OCI-LY7 (cell line): ENCODE results near the gene IKBKE. TPM values are rescaled to one million over a fixed set of nuclear protein-coding genes. Genes with fewer than 3 reads are reported as not detected.

Experiments used
- BruUV-seq: library from RNA; stranded (reverse); fragments of 400-500 nt; replicated peaks from 2 replicates; lab custom pipeline; 2021; lab: Mats Ljungman, UMichigan
- CTCF ChIA-PET: fragments of 300-600 bp; sonication (Branson Sonifier 250); formaldehyde crosslinking; loops from one replicate; lab custom pipeline; 2022; ENCODE audit warnings: antibody characterized with exemption; ENCODE audit not compliant: unreplicated experiment; lab: Charles Lee
- POLR2A ChIA-PET: fragments of 300-600 bp; sonication (Branson Sonifier 250); formaldehyde crosslinking; loops from one replicate; lab custom pipeline; 2022; ENCODE audit warnings: antibody characterized with exemption; lab: Charles Lee
- DNase-seq: peaks from one replicate; pipeline ENCODE4 v3.0.0-alpha.2; 2015; ENCODE audit warnings: low spot score
- H2AFZ ChIP-seq: fragments of 200-600 bp; sonication (generic), shearing (Covaris generic); 2 replicates; pipeline ENCODE4 v1.6.1; 2014; ENCODE audit warnings: mild to moderate bottlenecking, antibody characterized with exemption, low read length, moderate library complexity
- H3K27ac ChIP-seq: fragments of 200-600 bp; sonication (generic); 2 replicates; pipeline ENCODE4 v1.5.1; 2014; ENCODE audit warnings: mixed run types, low read depth, mild to moderate bottlenecking, moderate library complexity, low read length, inconsistent platforms; ENCODE audit not compliant: poor library complexity, severe bottlenecking
- H3K36me3 ChIP-seq: fragments of 200-600 bp; sonication (generic); 2 replicates; pipeline ENCODE4 v1.6.1; 2014; ENCODE audit warnings: mild to moderate bottlenecking, antibody characterized with exemption, low read length, moderate library complexity, mixed read lengths; ENCODE audit not compliant: insufficient read depth
- H3K4me1 ChIP-seq: fragments of 200-600 bp; sonication (generic); 2 replicates; pipeline ENCODE4 v1.5.1; 2014; ENCODE audit warnings: mild to moderate bottlenecking, low read length; ENCODE audit not compliant: insufficient read depth, poor library complexity, severe bottlenecking
- H3K4me2 ChIP-seq: fragments of 200-600 bp; sonication (generic); 2 replicates; pipeline ENCODE4 v1.6.1; 2014; ENCODE audit warnings: mild to moderate bottlenecking, low read length
- H3K4me3 ChIP-seq: fragments of 200-600 bp; sonication (generic); 2 replicates; pipeline ENCODE4 v1.5.1; 2014; ENCODE audit warnings: mild to moderate bottlenecking, low read depth, low read length; ENCODE audit not compliant: poor library complexity, severe bottlenecking
- H3K79me2 ChIP-seq: fragments of 200-600 bp; sonication (generic); 2 replicates; pipeline ENCODE4 v1.6.1; 2016; ENCODE audit warnings: low read depth, mild to moderate bottlenecking, low read length, moderate library complexity, mixed read lengths; ENCODE audit not compliant: insufficient read depth
- H3K9me2 ChIP-seq: fragments of 200-600 bp; sonication (generic); 2 replicates; pipeline ENCODE4 v1.6.1; 2016; ENCODE audit warnings: mild to moderate bottlenecking, low read length, mixed read lengths; ENCODE audit not compliant: insufficient read depth
- H3K9me3 ChIP-seq: fragments of 200-600 bp; sonication (generic); 2 replicates; pipeline ENCODE4 v1.6.1; 2014; ENCODE audit warnings: mild to moderate bottlenecking, mixed run types, low read length, mixed read lengths
- H4K20me1 ChIP-seq: fragments of 200-600 bp; sonication (generic); 2 replicates; pipeline ENCODE4 v1.6.1; 2014; ENCODE audit warnings: mild to moderate bottlenecking, antibody characterized with exemption, low read length, moderate library complexity, mixed read lengths; ENCODE audit not compliant: insufficient read depth
- CTCF ChIP-seq: fragments of 200-600 bp; sonication (generic); conservative IDR thresholded peaks from 2 replicates; pipeline ENCODE4 v1.5.1; 2014; ENCODE audit warnings: mild to moderate bottlenecking, antibody characterized with exemption, low read length, moderate library complexity, mixed read lengths
- EZH2phosphoT487 ChIP-seq: fragments of 200-600 bp; sonication (generic); IDR thresholded peaks from 2 replicates; pipeline ENCODE4 v1.6.1; 2018; ENCODE audit warnings: low read depth, borderline replicate concordance, mild to moderate bottlenecking, mixed run types, antibody characterized with exemption, low read length, moderate library complexity, mixed read lengths
- intact Hi-C: fragments of 100-400 bp; cut with micrococcal nuclease; formaldehyde crosslinking; loops from one replicate; pipeline ENCODE4 v1.10.0; 2022; ENCODE audit not compliant: unreplicated experiment
- total RNA-seq, 2 experiments: library from RNA; depleted of rRNA in 1 of 2; stranded (reverse); fragments of >200 nt in 1 of 2; shearing (Covaris generic) in 1 of 2; gene quantifications; 2 replicates each; pipeline ENCODE4 v1.2.3, GENCODE V29; 2014 to 2022

The IKBKE gene
- total RNA-seq, 2 experiments from 2014 or later = 23.9 to 38.5 TPM

DNA sequence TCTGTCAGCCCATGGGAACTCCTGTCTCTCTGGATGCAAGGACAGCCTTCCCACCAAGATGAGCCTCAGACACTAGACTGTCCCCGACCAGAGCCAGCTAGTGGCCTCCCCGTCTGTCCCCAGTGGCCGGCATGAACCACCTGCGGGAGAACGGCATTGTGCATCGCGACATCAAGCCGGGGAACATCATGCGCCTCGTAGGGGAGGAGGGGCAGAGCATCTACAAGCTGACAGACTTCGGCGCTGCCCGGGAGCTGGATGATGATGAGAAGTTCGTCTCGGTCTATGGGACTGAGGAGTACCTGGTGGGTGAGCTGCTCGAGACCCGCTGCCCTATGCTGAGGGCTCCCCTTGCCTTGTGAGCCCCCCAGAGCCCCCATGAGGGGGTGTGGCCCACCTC lies 5.8 kb downstream of the IKBKE start:
- H3K4me2 ChIP-seq = no peak overlapping the region
- H3K79me2 ChIP-seq = peaks cover 8% of the 10 kb centered on the region; the same call in 1 of the 2 replicates
- TF ChIP-seq CTCF (no peak), EZH2phosphoT487 (no peak)
- ChIA-PET POLR2A (no interaction called here), CTCF (no interaction called here)
- H2AFZ ChIP-seq = no peak overlapping the region
- no peak overlapping the region for H3K4me3 ChIP-seq
- no peaks in the 10 kb centered on the region for H3K9me3 ChIP-seq
- DNase-seq = no peak
- peaks cover 22% of the 10 kb centered on the region for H3K4me1 ChIP-seq
- no peaks in the 10 kb centered on the region for H3K9me2 ChIP-seq
- H3K36me3 ChIP-seq = peaks cover 74% of the 10 kb centered on the region
- no peaks in the 10 kb centered on the region for H4K20me1 ChIP-seq
- intact Hi-C loops = loop anchor here (10.0 kb wide), 1 partner anchor 421 kb away; the partner anchor contains the start of gene RHEX
- BruUV-seq = no TSS peak
- H3K27ac ChIP-seq = no peak overlapping the region

- ChIA-PET CTCF (no interaction called here), POLR2A (interaction anchor here (0.5 kb wide), 1 partner anchor 12 kb away, joined by 3 read pairs; no protein-coding TSS in a partner anchor)
- no peak for DNase-seq
- TF ChIP-seq EZH2phosphoT487 (no peak), CTCF (no peak)
- Histone ChIP-seq H3K4me2 (no peak overlapping the region), H3K79me2 (peaks cover 5% of the 10 kb centered on the region; the same call in 1 of the 2 replicates), H3K9me2 (no peaks in the 10 kb centered on the region), H3K4me1 (peaks cover 18% of the 10 kb centered on the region), H2AFZ (no peak overlapping the region), H3K27ac (no peak overlapping the region), H3K4me3 (no peak overlapping the region), H4K20me1 (no peaks in the 10 kb centered on the region), H3K36me3 (peaks cover 78% of the 10 kb centered on the region), H3K9me3 (no peaks in the 10 kb centered on the region)
- no TSS peak for BruUV-seq
- intact Hi-C loops = loop anchor here (10.0 kb wide), 1 partner anchor 422 kb away; the partner anchor contains the start of gene RHEX
Observed at GRCh38 chr1:206476591-206476990, 6.3 kb downstream of the IKBKE start.

DNA sequence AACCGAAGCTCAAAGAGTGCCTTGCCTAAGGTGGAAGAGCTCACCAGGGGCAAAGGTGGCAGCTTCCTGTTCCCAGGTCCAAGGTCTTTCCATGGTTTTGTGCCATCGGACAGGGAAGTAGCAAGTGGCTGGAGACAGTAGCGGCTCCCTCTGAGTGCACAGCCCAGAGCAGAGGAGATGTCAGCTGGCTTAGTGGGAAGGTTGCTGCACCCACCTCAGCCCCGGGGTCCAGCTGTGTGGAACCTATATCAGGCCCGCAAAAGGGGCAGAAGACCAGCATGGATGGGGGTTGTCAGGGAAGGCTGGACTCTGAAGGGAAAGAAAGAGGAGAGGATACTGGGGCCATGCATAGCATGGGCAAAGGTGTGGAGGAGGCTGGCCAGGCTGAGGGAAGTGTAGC lies 6.8 kb downstream of the IKBKE start:
- no peak overlapping the region for H3K4me2 ChIP-seq
- intact Hi-C loops = loop anchor here (10.0 kb wide), 1 partner anchor 422 kb away; the partner anchor contains the start of gene RHEX
- no peaks in the 10 kb centered on the region; the same call in 1 of the 2 replicates for H3K79me2 ChIP-seq
- no peaks in the 10 kb centered on the region for H4K20me1 ChIP-seq
- CTCF ChIA-PET = no interaction called here
- DNase-seq = no peak
- TF ChIP-seq CTCF (no peak), EZH2phosphoT487 (no peak)
- no peak overlapping the region for H2AFZ ChIP-seq
- H3K4me1 ChIP-seq = peaks cover 12% of the 10 kb centered on the region
- H3K9me2 ChIP-seq = no peaks in the 10 kb centered on the region
- no TSS peak for BruUV-seq
- no peak overlapping the region for H3K27ac ChIP-seq
- peaks cover 78% of the 10 kb centered on the region for H3K36me3 ChIP-seq
- no peak overlapping the region for H3K4me3 ChIP-seq
- POLR2A ChIA-PET = interaction anchor here (0.5 kb wide), 1 partner anchor 12 kb away, joined by 3 read pairs; no protein-coding TSS in a partner anchor
- no peaks in the 10 kb centered on the region for H3K9me3 ChIP-seq
